Stimulated activated CD4-positive, alpha-beta T cell treated with anti-CD3 and anti-CD28 coated beads, TNF-alpha, amount 100 ng/mL, for 48 hours (primary cell): Measurements from ENCODE around the gene CRACR2B.
A peak's percentile ranks its signal among the peaks of the same experiment; 100 is the strongest.

Experiments used
- DNase-seq, 3 donors: peaks; one replicate each; pipeline ENCODE4 v3.0.0-alpha.2; 2020; ENCODE audit warnings: low read depth in 3 of 3

The CRACR2B gene

DNA sequence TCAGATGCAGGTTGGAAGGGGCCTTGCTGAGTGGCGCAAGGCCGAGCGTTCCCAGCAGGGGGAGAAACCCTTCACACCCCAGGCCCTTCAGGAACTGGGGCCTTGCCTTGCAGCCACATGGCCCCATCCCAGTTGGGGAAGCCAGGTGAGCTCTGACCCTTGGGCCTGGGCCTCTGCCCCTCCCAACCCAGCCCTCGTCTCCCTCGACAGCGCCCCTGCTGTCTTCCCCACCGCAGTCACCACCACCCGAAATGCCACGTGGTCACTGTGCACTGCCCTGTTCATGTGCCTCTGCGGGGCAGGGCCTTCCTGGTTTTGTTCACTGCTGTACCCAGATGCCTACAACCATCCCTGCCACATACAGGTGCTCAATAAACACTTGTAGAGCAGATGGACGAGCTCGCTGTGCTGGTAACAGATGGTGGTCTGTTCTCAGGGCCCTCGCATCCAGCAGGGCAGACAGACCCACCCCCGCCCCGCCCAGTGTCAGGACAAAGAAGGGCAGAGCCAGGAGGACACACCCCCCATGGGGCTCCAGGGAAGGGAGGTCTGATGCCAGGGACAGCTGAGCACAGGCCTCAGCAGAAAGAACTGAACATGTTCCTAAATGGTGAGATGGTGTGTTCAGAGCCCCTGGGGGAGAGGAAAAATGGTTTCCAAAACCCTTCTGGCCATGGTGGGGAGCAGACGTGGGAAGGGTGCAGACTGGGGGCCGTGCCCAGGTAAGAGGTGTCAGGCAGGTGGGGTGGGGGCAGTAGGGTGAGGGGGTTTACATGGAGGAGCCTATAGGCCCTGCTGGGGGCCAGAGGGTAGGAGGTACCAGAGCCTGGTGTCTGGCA lies 10.9 kb downstream of the CRACR2B start:
- no peak for DNase-seq

DNA sequence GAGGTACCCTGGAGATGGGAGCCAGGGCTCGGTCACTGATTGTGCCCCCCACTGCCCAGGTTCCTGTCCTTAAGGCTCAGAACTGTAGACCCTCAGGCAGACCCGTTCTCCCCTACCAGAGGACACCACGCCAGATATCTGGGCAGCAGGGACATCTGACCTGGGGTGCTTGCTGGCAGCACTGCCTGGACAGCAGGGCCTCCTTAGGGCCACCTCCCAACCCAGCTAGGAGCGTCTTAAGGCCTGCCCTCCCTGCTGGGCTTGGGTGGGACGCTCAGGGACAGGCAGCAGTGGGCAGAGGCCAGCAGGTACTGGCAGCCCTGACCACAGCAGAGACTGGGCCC lies 11.5 kb downstream of the CRACR2B start:
- no peak for DNase-seq

DNA sequence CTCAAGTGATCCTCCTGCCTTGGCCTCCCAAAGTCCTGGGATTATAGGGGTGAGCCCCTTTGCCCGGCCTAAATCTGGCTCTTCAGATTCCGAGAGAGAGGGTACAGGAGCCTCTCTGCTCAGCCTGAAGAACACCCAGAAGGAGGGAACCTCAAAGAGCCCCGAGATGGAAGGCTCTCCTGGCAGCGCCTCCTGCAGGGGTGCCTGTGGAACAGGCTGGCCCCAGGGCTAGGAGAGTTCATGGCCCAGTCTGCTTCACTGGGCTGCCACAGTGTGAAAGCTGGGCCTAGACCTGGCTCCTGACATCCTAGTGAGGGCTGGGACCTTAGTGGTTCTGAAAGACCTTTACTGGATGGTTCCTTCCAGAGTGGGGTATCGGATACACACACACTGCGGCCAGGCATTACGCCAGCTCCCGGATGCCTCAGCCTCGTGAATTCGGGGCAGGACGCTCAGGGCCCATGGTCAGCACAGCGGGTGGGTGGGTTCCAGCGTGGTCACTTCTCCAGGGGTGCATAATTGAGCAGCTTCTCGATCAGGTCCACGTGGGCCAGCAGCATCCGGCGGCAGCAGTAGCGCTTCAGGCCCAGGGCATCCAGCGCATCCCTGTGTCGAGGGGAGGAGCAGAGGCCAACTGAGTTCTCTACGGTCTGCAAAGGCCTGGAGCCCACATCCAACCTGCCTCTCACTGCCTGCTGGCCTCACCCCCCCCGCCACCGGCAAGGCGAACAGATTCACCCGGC lies 12.3 kb downstream of the CRACR2B start:
- no peak for DNase-seq

DNA sequence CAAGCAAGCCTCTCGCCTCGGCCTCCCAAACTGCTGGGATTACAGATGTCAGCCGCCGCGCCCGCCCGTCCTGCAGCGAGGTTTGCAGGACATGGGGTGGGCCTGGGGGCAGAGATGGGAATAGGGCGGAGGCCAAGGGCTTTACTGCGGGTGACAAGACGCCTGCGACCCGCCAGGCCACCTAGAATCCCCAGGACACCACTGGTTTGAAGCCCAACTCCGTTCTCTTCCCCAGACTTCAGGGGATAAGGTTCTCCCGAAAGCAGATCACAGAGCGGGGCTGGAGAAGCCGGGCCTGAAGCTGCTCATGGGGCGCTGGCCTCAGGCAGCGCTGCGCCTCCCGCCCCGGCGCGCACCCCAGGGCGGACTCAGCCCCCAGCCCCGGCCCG lies 14.3 kb downstream of the CRACR2B start:
- DNase-seq: no peak

DNA sequence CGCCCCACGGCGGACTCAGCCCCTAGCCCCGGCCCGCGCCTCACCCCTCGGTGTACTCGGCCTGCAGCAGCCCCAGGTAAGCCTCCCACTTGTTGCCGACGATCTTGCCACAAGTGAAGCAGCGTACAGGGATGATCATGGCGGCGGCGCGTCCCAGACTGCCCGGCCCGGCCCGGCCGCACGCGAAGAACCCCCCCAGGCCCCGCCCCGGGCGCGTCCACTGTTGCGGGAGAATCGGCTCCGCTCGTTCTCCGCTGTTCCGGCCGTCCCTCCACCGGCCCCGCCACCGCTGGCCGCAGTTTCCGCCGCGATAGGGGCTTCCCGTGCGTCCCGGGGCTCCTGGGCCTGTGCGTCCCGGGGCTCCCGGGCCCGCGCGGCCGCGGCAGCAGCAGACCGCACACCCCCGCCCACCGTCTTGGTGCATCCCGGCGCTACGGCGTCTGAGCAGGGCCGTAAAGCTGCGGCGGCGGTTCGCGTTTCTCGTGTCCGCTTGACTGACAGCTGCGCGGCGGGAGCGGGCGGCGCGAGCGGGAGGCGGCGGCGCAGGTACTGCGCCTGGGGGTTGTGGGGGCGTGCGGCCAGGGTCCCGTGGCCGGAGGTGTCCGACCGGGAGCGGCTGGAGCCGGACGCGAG lies 14.8 kb downstream of the CRACR2B start, which contains the start of the genes POLR2L and TSPAN4:
TSS of gene POLR2L (minus strand) at position 160 of the 633 bp plus-strand sequence. CDS start at position 139, 21 bp downstream.
TSS of gene TSPAN4 (plus strand) at position 483 of the 633 bp plus-strand sequence. CDS start 7,453 bp downstream, outside the sequence.
- peak; percentile 77 to 88 (median 79) for DNase-seq

GRCh38 chr11:843086-843734 lies 15.5 kb downstream of the CRACR2B start:
- no peak for DNase-seq

- no peak for DNase-seq
These were observed 16.3 kb downstream of the CRACR2B start for GRCh38 chr11:843818-844692.

- DNase-seq: no peak
These were observed 17.2 kb downstream of the CRACR2B start for GRCh38 chr11:844693-845644.

DNA sequence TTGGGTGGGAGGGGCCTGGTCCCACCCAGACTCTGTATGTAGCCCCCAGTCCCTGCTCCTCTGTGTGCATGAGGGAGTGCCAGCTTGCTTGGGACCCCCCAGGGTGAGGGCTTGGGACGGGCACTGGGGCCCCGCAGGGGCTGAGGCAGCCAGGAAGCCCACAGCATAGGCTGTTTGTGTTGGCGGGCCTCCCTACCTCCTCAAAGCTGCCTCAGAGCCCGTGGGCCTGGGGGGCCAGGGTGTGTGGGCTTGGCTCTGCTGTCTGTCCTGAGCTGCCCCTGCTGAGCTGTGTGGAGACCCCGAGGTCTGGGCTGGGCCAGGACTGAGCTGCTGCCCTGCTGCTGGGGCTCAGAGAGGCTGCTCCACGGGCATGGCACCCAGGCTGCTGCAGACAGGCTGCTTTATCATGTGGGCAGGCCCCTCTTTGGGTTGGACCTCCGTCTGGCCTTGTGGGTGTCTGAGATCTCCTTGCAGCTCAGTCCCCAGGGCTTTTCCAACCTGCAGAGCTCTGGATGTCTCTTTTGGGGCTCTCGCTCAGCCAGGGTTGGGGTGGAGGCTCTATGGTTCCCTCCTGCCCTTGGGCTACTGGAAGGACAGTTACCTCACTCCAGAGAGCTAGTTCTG lies 18.3 kb downstream of the CRACR2B start:
- DNase-seq: no peak

DNA sequence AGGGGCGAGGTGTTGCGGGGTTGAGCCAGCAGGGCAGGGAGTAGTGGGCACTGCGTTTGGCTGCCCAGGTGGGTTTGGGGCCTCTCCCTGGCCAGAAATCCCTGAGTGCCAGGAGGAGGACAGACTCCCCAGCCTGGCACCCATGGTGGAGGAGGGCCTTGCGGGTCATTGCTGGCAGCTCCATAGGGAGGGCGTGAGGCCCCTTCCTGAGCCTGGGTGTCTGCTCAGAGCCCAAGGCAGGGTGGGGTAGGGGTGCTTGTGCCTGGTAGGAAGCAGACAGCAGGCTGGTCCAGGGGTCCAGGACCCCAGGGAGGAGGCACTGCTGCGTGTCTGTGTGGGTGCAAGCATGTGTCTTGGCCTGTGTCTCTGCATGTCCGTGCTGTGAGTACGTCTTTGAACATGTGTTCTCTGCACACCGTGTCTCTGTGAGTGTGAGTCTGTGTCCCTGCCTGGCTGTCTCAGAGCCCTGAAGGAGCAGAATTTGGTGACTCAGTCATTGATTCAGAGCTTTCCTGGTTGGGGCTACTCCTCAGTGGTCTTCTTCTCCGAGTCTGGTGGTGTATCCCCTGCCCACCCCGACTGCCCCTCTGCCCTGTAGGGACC lies 18.9 kb downstream of the CRACR2B start:
- no peak for DNase-seq

- no peak for DNase-seq
These were observed 20.2 kb downstream of the CRACR2B start for GRCh38 chr11:847876-848275.

GRCh38 chr11:848380-848931 lies 20.7 kb downstream of the CRACR2B start:
- peak; percentile 35 to 57 (median 38) for DNase-seq

DNA sequence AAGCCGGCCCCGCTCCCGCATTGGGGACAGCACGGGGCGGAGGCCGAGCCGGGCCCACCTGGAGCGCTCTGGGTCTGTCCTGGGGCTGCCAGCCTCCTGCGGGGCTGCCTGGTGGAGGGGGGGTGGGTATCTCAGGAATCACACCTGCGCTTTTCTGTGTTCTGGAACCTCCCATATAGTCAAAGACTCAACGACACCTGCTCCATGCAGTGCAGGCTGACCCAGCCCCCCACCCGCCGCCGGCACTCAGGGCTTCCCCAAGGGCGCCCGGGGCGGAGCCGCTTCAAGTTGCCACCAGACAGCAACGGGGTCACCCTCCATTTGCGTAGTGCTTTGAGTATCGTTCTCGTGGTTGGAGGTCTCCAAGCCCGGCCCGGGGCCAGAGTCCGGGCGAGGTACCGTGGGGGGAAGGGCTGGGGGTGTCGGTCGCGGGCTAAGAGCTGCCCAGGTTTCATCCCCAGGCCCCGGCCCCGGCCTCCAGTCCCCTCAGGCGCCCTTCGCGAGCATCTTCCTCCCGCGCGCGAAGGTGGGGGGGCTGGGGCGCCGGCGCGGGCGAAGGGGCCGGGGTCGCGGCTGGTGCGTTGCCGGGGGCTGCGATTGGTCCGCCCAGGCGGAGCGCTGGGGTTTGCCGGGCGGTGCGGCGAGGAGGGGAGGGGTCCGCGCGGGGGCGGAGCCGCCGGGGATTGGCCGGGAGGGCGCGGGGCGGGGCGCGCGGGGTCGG lies 21.5 kb downstream of the CRACR2B start:
- DNase-seq: no peak

- DNase-seq: no peak
These were observed 22.4 kb downstream of the CRACR2B start for GRCh38 chr11:849951-850774.

DNA sequence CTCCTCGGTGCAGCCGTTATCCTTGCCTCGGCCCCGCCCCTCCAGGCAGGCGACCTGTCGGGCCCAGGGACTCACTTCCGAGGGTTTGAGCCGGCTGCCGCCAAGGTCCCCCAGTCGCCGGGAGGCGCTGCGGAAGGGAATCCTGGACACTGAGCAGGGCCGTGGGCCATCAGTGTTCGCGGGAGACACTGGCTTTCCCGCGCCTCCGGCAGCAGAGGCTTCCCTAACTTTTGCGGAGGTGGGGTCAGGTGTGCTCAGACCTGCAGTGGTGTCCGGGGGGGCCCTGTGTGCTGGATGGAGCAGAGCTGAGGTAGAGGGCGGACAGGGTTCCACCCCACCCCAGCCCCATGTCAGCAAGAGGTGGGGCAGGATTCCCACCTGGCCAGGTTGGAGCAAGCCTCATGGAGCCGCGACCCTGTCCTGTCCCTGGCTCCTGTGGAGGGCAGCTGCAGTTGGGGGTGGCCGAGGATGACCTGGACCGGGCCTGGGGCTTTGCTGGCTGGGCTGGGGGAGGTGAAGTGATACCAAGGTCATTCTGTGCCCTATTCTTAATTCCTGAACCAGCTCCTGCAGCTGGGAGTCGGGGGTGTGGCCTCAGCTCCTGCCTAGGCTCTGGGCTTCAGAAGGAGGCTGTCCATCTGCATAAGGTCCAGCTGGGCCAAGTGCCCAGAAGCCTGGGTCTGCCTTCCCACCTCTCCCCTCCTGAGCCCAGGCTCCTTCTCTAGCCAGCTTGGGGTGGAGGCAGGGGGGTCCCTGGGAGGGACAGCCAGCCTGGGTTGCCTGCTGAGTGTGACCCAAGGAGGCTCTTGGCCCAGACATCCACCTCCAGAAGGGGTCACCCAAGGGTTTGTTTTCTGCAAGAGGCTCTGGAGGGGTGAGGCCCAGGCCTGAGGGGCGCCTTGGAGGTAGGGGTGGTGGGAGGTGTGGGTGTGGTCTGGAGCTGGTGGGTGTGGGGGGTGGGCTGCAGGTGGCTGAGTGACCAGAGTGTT lies 23.4 kb downstream of the CRACR2B start:
- DNase-seq: no peak

DNA sequence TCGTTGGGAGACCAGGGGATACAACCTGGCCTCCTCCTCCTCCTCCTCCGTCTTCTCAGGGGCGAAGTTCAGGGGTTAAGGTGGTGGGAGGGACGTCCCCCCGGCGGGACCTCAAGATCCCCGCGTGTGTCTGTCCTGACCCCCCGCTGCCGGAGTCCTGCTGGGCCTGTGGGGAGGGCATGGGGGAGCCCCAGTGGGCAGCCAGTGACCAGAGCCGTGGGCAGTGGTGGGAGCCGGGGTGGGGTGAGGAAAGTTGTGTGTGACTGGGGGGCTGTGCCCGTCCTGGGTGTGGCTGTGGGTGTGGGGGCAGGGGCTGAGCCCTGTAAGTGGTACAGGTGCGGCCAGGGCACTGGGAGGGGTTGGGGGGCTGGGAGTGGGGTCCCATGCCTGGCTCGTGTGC lies 25.0 kb downstream of the CRACR2B start:
- DNase-seq: no peak
